GM12891 (cell line): ENCODE measurements around the gene CD164L2. TPM values are rescaled to one million over a fixed set of nuclear protein-coding genes. Genes with fewer than 3 reads are reported as not detected.
"Not testable (repeated sequence)": the region's sequence is repeated elsewhere in the genome, so short reads cannot be mapped to it uniquely, and the experiment has no call there.

Source experiments
- DNase-seq: peaks from one replicate; pipeline ENCODE4 v3.0.0; 2011; ENCODE audit warnings: low spot score; ENCODE audit not compliant: insufficient read length
- FAIRE-seq: peaks from 2 replicates; lab custom pipeline; 2011; peaks lifted over from hg19 to GRCh38; lab: Jason Lieb, UNC
- PAX5 ChIP-seq: IDR thresholded peaks from 2 replicates; pipeline ENCODE4 v1.6.1; 2011; ENCODE audit warnings: low read length, moderate library complexity, mild to moderate bottlenecking; ENCODE audit not compliant: insufficient read depth, severe bottlenecking
- POLR2A ChIP-seq: IDR thresholded peaks from 2 replicates; pipeline ENCODE4 v1.6.1; 2011; ENCODE audit warnings: low read depth, low read length, control low read depth
- POLR2AphosphoS5 ChIP-seq: IDR thresholded peaks from 2 replicates; pipeline ENCODE4 v1.6.1; 2011; ENCODE audit warnings: low read depth, low read length, control low read depth
- POU2F2 ChIP-seq: IDR thresholded peaks from 2 replicates; pipeline ENCODE4 v1.6.1; 2011; ENCODE audit warnings: low read depth, mild to moderate bottlenecking, control low read depth, low read length, moderate library complexity
- SPI1 ChIP-seq: IDR thresholded peaks from 2 replicates; pipeline ENCODE4 v1.6.1; 2011; ENCODE audit warnings: low read depth, low read length, control low read depth
- TAF1 ChIP-seq: IDR thresholded peaks from 2 replicates; pipeline ENCODE4 v1.6.1; 2011; ENCODE audit warnings: low read depth, low read length, control low read depth
- polyA plus RNA-seq: library from polyadenylated mRNA; unstranded; fragments of >200 nt; gene quantifications from one replicate; pipeline ENCODE4 v1.2.1, GENCODE V29; 2012; ENCODE audit warnings: low read depth, missing spikeins, inconsistent platforms; ENCODE audit not compliant: missing spikeins

CD164L2 gene
- polyA plus RNA-seq, result 0.12 TPM

GRCh38 chr1:27383039-27383605, at the start of gene CD164L2:
CD164L2 (minus strand) TSS chr1:27383333; CDS start chr1:27383239, 94 bp downstream.
- DNase-seq (peak; percentile 52), FAIRE-seq (no peak)
- TF ChIP-seq POLR2AphosphoS5 (no peak), SPI1 (no peak), TAF1 (no peak), POU2F2 (no peak), PAX5 (no peak), POLR2A (no peak)

- FAIRE-seq, result not testable (repeated sequence)
These were observed 49.6 kb upstream of the CD164L2 start for GRCh38 chr1:27432725-27433124.

GRCh38 chr1:27431601-27431940, 48.4 kb upstream of the CD164L2 start:
- TF ChIP-seq POU2F2 (no peak), SPI1 (no peak), TAF1 (no peak), POLR2A (no peak)
- DNase-seq (no peak), FAIRE-seq (no peak)

More at GRCh38 chr1:27432725-27433124, 49.6 kb upstream of the CD164L2 start:
- DNase-seq, result not testable (repeated sequence)

DNA sequence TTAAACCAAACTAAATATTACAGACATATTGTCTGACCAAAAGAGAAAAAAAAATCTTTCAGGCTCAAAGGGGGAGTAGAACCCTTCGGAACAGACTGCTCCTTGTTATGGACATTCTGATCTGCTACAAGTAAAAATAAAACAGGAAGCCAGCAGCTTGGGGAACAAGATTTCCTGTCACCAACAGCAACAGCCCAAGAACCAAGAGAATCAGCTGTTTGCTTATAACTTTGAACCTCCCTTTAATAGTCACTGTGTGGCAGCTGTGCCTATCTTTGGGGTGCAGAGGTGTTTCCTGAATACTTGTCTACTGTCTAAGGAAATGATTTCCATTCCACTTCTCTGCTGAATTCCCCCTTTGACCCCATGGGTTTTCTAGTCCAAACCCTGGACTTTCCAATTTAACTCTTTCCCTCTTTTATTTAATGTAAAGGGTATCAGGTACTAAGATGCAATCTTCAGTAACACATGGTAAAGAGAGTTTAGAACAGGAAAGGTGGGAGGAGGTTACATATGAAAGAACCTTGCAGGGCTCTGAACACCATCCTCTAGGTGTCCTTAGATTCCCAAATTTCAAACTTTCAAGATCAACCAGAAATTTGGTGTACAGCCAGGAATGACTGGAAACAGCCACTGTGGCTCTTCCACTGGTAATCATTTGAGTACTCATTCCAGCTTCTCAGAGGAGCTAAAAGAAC, 47.9 kb upstream of the CD164L2 start:
- FAIRE-seq, result peak; percentile 57
- peak; percentile 60 for TF ChIP-seq SPI1
- no peak for TF ChIP-seq POLR2A
- no peak for DNase-seq

DNA sequence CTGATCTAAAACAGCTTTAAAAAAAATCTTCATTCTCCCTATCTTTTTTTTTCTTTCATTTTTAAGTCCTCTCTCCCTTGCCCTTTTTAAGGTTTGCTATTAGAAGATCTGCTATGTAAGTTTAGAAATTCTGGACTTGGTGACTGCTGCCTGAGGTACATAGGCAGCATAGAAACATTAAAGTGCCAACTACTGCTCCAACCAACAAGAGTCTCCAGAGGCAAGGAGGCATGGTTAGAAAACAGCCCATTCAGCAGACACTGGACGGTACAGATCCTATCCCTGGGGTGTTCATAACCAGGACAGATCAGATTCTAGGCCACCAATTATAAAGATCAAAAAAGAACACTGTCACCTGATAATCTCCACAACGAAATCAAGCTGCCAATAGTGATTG, 45.9 kb upstream of the CD164L2 start:
- DNase-seq (no peak), FAIRE-seq (no peak)
- TF ChIP-seq POU2F2 (no peak), POLR2AphosphoS5 (no peak), PAX5 (no peak), POLR2A (no peak), TAF1 (no peak)

- FAIRE-seq (peak; percentile 84), DNase-seq (no peak)
- TF ChIP-seq POLR2A, result no peak
- no peak for TF ChIP-seq POU2F2
- no peak for TF ChIP-seq SPI1
- TF ChIP-seq PAX5, result no peak
- no peak for TF ChIP-seq POLR2AphosphoS5
- no peak for TF ChIP-seq TAF1
These were observed 45.3 kb upstream of the CD164L2 start for GRCh38 chr1:27428316-27429028.

DNA sequence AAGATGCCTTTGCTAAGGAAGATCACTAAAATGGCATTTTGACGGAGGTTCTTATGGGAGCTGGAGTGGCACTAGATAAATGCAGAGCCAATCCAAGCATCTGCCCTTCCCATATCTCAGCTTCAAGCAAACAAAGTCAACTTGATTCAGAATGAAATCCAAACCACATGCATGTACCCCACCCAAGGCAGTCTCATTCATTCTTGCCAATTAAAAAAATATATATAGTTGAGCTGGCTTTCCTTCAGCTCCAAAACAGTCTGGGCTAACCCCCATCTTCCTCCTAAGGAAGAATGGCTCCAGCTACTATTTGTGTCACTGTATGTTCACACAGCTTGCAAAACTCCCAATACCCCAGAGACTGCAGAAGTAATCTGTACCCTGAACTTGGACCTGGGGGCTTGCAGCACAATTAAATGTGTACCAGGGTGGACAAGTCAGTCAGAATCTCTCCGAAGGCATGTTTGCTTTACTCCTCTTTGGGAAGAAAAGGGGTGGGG, 44.7 kb upstream of the CD164L2 start:
- DNase-seq (no peak), FAIRE-seq (no peak)
- TF ChIP-seq TAF1, result no peak
- no peak for TF ChIP-seq POLR2AphosphoS5
- TF ChIP-seq POLR2A, result no peak
- TF ChIP-seq SPI1, result no peak
- TF ChIP-seq POU2F2, result no peak
- TF ChIP-seq PAX5, result no peak

GRCh38 chr1:27427329-27427728, 44.2 kb upstream of the CD164L2 start:
- peak; percentile 63 for TF ChIP-seq SPI1
- TF ChIP-seq POU2F2, result no peak
- DNase-seq (no peak), FAIRE-seq (no peak)

- no peak for FAIRE-seq
- DNase-seq, result no peak
These were observed 40.6 kb upstream of the CD164L2 start for GRCh38 chr1:27423709-27424108.

More at GRCh38 chr1:27423709-27424108, 40.6 kb upstream of the CD164L2 start:
- TF ChIP-seq PAX5 (no peak), POLR2AphosphoS5 (no peak), SPI1 (no peak), POU2F2 (no peak), POLR2A (no peak), TAF1 (no peak)
